Measurements from ENCODE around the gene LEKR1. TPM values are rescaled to one million over a fixed set of nuclear protein-coding genes. Genes with fewer than 3 reads are reported as not detected.

The LEKR1 gene
- total and polyA plus RNA-seq, 2 donors (not counting 1 experiment from before 2014, with no cell fraction given): 0.94 to 4.7 TPM

DNA sequence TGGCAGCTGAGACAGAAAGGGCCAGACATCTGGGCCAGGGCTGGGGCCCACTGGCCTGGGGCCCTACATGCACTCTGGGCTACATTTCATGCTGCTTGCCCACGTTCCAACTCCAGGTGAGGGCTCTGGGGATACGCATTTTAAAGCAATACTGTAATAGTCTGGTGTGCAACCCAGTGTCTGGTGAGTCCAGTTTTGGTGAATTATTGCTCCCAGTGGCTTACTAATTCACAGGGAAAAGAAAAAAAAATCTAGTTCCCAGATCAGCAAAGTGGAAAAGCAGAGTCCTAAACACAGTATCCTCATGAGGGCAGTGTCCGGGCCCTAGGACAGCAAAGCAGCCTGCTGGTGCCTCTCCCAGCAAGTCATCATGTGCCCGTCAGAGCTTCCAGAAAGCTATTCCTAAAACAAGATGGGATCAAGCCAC is 251.4 kb downstream of the LEKR1 start:
- Histone ChIP-seq H3K36me3 (replicated peaks in 1 of 2; ENCODE audit: control extremely low read depth in 1 of 2, control insufficient read depth in 1 of 2, extremely low read depth in 1 of 2, insufficient read depth in 2 of 2, low read length in 1 of 2) (no peaks in the 10 kb centered on the region), H2AFZ (ENCODE audit: insufficient read depth, low read depth, low read length, poor library complexity, severe bottlenecking) (no peak overlapping the region), H4K20me1 (ENCODE audit: control insufficient read depth, insufficient read depth, low read length, poor library complexity, severe bottlenecking) (no peaks in the 10 kb centered on the region), H3K4me3 (ENCODE audit: control extremely low read depth in 1 of 5, extremely low read depth in 1 of 5, insufficient read depth in 1 of 5, low read depth in 2 of 5, low read length in 4 of 5) (no peak overlapping the region), H3K27ac (ENCODE audit: low read length in 2 of 2) (no peak overlapping the region), H3K9ac (ENCODE audit: low read length) (no peak overlapping the region), H3K4me2 (replicated peaks; ENCODE audit: low read depth, low read length, poor library complexity, severe bottlenecking) (no peak overlapping the region), H3K4me1 (ENCODE audit: control insufficient read depth in 2 of 2, insufficient read depth in 2 of 2, low read length in 2 of 2) (peaks cover 9 to 11% of the 10 kb centered on the region in 2 donors), H3K27me3 (replicated peaks in 1 of 4; ENCODE audit: control extremely low read depth in 1 of 4, control insufficient read depth in 3 of 4, insufficient read depth in 4 of 4, low read length in 3 of 4) (peaks cover 0 to 4% (median 0%) of the 10 kb centered on the region in 4 experiments), H3K79me2 (ENCODE audit: control insufficient read depth, insufficient read depth, low read length) (no peaks in the 10 kb centered on the region), H3K9me3 (ENCODE audit: control extremely low read depth in 1 of 3, control insufficient read depth in 2 of 3, insufficient read depth in 1 of 3, low read length in 2 of 3) (no peaks in the 10 kb centered on the region)
- WGBS (ENCODE audit: insufficient coverage): 100% methylated on average over 1 of the region's 4 CpGs
- H3K27me3 Mint-ChIP-seq: no peaks in the 10 kb centered on the region
- ATAC-seq (ENCODE audit: low read depth): no peak
- peaks cover 11% of the 10 kb centered on the region for H3K4me1 Mint-ChIP-seq
- ChIA-PET POLR2A (no interaction called here), CTCF (interaction anchor here (1.0 to 2.6 kb wide), 6 partner anchors 10 to 405 kb away, joined by 3 to 9 read pairs (median 4); no protein-coding TSS in a partner anchor)
- intact Hi-C loops (cut with micrococcal nuclease): no loop called here
- DNase-seq: no peak
- H3K4me3 Mint-ChIP-seq: no peak overlapping the region
- no peak for TF ChIP-seq EZH2 (IDR thresholded peaks at IDR 0.05; ENCODE audit: borderline replicate concordance, insufficient read depth, low read depth, low read length, poor library complexity, severe bottlenecking)
- TF ChIP-seq, protein P1, sequence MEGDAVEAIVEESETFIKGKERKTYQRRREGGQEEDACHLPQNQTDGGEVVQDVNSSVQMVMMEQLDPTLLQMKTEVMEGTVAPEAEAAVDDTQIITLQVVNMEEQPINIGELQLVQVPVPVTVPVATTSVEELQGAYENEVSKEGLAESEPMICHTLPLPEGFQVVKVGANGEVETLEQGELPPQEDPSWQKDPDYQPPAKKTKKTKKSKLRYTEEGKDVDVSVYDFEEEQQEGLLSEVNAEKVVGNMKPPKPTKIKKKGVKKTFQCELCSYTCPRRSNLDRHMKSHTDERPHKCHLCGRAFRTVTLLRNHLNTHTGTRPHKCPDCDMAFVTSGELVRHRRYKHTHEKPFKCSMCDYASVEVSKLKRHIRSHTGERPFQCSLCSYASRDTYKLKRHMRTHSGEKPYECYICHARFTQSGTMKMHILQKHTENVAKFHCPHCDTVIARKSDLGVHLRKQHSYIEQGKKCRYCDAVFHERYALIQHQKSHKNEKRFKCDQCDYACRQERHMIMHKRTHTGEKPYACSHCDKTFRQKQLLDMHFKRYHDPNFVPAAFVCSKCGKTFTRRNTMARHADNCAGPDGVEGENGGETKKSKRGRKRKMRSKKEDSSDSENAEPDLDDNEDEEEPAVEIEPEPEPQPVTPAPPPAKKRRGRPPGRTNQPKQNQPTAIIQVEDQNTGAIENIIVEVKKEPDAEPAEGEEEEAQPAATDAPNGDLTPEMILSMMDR (IDR thresholded peaks at IDR 0.05): no peak
- H3K9me3 Mint-ChIP-seq (ENCODE audit: insufficient read depth): no peaks in the 10 kb centered on the region
- no peak overlapping the region for H3K27ac Mint-ChIP-seq

DNA sequence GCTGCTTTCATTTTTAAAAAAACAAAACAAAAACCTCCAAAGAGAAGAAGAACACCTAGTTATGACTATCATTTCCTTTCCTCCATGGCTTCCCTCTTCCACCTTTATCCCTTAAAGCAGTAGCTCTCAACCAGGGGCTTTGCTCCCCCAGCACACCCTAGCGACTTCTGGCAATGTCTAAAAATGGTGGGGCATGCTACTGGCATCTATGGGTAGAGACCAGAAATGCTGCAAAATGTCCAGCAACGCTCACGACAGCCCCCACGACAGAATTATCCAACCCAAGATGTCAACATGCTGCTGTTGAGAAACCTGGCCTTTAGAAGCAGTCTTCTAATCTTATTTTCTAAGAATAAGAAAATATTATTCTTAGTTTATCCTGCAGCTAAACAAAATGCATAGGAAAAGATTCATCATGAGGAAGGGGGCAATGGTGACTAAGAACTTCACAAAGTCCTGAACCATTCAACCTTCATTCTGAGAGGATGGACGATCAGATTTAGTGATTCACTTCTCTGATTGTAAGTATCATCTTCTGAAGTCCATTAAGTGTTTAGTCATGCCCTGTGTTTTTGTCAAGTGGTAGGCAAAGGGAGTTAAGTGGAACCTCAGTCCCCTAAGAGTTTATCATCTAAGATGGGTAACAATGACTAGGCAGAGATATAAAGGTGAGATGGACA is 252.1 kb downstream of the LEKR1 start:
- no peaks in the 10 kb centered on the region for H3K79me2 ChIP-seq (ENCODE audit: control insufficient read depth, insufficient read depth, low read length)
- TF ChIP-seq EZH2 (IDR thresholded peaks at IDR 0.05; ENCODE audit: borderline replicate concordance, insufficient read depth, low read depth, low read length, poor library complexity, severe bottlenecking): no peak
- TF ChIP-seq, protein P1 (IDR thresholded peaks at IDR 0.05): no peak
- no peak overlapping the region for H3K27ac ChIP-seq (ENCODE audit: low read length in 2 of 2)
- H3K4me1 Mint-ChIP-seq: peaks cover 11% of the 10 kb centered on the region
- ATAC-seq (ENCODE audit: low read depth) (no peak), DNase-seq (no peak)
- no peaks in the 10 kb centered on the region for H3K9me3 ChIP-seq (ENCODE audit: control extremely low read depth in 1 of 3, control insufficient read depth in 2 of 3, insufficient read depth in 1 of 3, low read length in 2 of 3)
- no peaks in the 10 kb centered on the region for H4K20me1 ChIP-seq (ENCODE audit: control insufficient read depth, insufficient read depth, low read length, poor library complexity, severe bottlenecking)
- ChIA-PET POLR2A (no interaction called here), CTCF (interaction anchor here (1.0 to 4.9 kb wide), 6 partner anchors 10 to 405 kb away, joined by 3 to 40 read pairs (median 6); no protein-coding TSS in a partner anchor)
- no peak overlapping the region for H3K27ac Mint-ChIP-seq
- no peaks in the 10 kb centered on the region for H3K27me3 Mint-ChIP-seq
- peaks cover 0 to 4% (median 0%) of the 10 kb centered on the region in 4 experiments for H3K27me3 ChIP-seq (replicated peaks in 1 of 4; ENCODE audit: control extremely low read depth in 1 of 4, control insufficient read depth in 3 of 4, insufficient read depth in 4 of 4, low read length in 3 of 4)
- H3K36me3 ChIP-seq (replicated peaks in 1 of 2; ENCODE audit: control extremely low read depth in 1 of 2, control insufficient read depth in 1 of 2, extremely low read depth in 1 of 2, insufficient read depth in 2 of 2, low read length in 1 of 2): no peaks in the 10 kb centered on the region
- intact Hi-C loops (cut with micrococcal nuclease): no loop called here
- WGBS (ENCODE audit: insufficient coverage): 100% methylated on average over 1 of the region's 5 CpGs
- H3K4me1 ChIP-seq (ENCODE audit: control insufficient read depth in 2 of 2, insufficient read depth in 2 of 2, low read length in 2 of 2): peaks cover 9 to 11% of the 10 kb centered on the region in 2 donors
- no peak overlapping the region for H2AFZ ChIP-seq (ENCODE audit: insufficient read depth, low read depth, low read length, poor library complexity, severe bottlenecking)
- no peak overlapping the region for H3K4me2 ChIP-seq (replicated peaks; ENCODE audit: low read depth, low read length, poor library complexity, severe bottlenecking)
- H3K4me3 Mint-ChIP-seq: no peak overlapping the region
- no peak overlapping the region for H3K9ac ChIP-seq (ENCODE audit: low read length)
- H3K4me3 ChIP-seq (ENCODE audit: control extremely low read depth in 1 of 5, extremely low read depth in 1 of 5, insufficient read depth in 1 of 5, low read depth in 2 of 5, low read length in 4 of 5): no peak overlapping the region
- H3K9me3 Mint-ChIP-seq (ENCODE audit: insufficient read depth): no peaks in the 10 kb centered on the region
